Prostate gland (tissue), 2 donors: Measurements from ENCODE around the gene MYO16.

Source experiments
- POLR2A ChIP-seq: fragments of 450-650 bp; IDR thresholded peaks from one replicate; pipeline ENCODE4 v1.6.1; 2016; ENCODE audit warnings: antibody characterized with exemption, mild to moderate bottlenecking
- TF ChIP-seq, protein P1 (sequence below), 4 experiments: fragments of 200-600 bp in 2 of 4; fragments of 450-650 bp in 2 of 4; sonication (generic) in 2 of 4; IDR thresholded peaks; 1 replicate in 3 of 4; 2 replicates in 1 of 4; pipeline ENCODE4 v1.5.1; 2016 to 2019; ENCODE audit warnings: antibody characterized with exemption in 4 of 4, mild to moderate bottlenecking in 2 of 4, moderate library complexity in 2 of 4

DNA sequence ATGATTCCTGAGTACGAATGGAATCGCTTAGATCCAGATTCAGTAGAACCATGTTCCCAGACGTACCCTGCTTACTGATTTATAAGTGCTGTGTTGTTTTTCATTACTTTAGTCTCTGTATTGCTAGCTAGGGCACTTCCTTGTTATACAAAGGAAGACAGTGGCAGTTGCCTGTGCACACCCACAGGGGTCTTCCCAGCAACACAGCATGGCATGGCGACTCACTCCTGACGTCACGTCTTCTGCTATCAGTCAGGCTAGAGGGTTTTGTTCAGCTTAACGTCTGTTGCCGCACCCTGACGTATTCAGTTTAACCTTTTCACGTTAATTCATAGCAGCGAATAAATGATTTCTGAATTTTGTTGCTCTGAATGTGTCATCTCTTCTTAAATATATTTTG, 295.1 kb downstream of the MYO16 start:
- no peak for TF ChIP-seq POLR2A
- TF ChIP-seq, protein P1, sequence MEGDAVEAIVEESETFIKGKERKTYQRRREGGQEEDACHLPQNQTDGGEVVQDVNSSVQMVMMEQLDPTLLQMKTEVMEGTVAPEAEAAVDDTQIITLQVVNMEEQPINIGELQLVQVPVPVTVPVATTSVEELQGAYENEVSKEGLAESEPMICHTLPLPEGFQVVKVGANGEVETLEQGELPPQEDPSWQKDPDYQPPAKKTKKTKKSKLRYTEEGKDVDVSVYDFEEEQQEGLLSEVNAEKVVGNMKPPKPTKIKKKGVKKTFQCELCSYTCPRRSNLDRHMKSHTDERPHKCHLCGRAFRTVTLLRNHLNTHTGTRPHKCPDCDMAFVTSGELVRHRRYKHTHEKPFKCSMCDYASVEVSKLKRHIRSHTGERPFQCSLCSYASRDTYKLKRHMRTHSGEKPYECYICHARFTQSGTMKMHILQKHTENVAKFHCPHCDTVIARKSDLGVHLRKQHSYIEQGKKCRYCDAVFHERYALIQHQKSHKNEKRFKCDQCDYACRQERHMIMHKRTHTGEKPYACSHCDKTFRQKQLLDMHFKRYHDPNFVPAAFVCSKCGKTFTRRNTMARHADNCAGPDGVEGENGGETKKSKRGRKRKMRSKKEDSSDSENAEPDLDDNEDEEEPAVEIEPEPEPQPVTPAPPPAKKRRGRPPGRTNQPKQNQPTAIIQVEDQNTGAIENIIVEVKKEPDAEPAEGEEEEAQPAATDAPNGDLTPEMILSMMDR (IDR thresholded peaks at IDR 0.05), result no peak
